GM23338 (cell line): Measurements from ENCODE around the gene DISP3. TPM values are rescaled to one million over a fixed set of nuclear protein-coding genes. Genes with fewer than 3 reads are reported as not detected.

Experiments used
- ATAC-seq: fragments of 200-7000 bp; cut with Tn5 transposase; 3 replicates; pipeline ENCODE4 v1.9.1; 2020
- DNase-seq: peaks from one replicate; pipeline ENCODE4 v3.0.0-alpha.2; 2015; ENCODE audit warnings: low spot score
- H2AFZ ChIP-seq: fragments of 200-600 bp; sonication (generic); 2 replicates; pipeline ENCODE4 v1.8.0; 2016; ENCODE audit warnings: antibody characterized with exemption, mild to moderate bottlenecking, moderate library complexity
- H3F3A ChIP-seq: fragments of 200-600 bp; sonication (generic); replicated peaks from 2 replicates; pipeline ENCODE4 v1.8.0; 2017; ENCODE audit warnings: antibody characterized with exemption, mixed run types, low read depth
- H3K27ac ChIP-seq: fragments of 200-600 bp; sonication (generic); 2 replicates; pipeline ENCODE4 v1.6.1; 2016; ENCODE audit warnings: low read depth
- H3K27me3 ChIP-seq: fragments of 200-600 bp; sonication (generic); 2 replicates; pipeline ENCODE4 v1.8.0; 2016; ENCODE audit warnings: mild to moderate bottlenecking, mixed run types, moderate library complexity; ENCODE audit not compliant: insufficient read depth
- H3K36me3 ChIP-seq: fragments of 200-600 bp; sonication (generic); 2 replicates; pipeline ENCODE4 v1.8.0; 2016; ENCODE audit warnings: mild to moderate bottlenecking; ENCODE audit not compliant: insufficient read depth
- H3K4me1 ChIP-seq: fragments of 200-600 bp; sonication (generic); 2 replicates; pipeline ENCODE4 v1.8.0; 2016; ENCODE audit warnings: mild to moderate bottlenecking, moderate library complexity; ENCODE audit not compliant: insufficient read depth
- H3K4me2 ChIP-seq: fragments of 200-600 bp; sonication (generic); 2 replicates; pipeline ENCODE4 v1.7.1; 2017; ENCODE audit warnings: mixed run types
- H3K4me3 ChIP-seq: fragments of 200-600 bp; sonication (generic); 2 replicates; pipeline ENCODE4 v1.6.1; 2016; ENCODE audit warnings: mixed run types
- H3K79me2 ChIP-seq: fragments of 200-600 bp; sonication (generic); replicated peaks from 2 replicates; pipeline ENCODE4 v1.8.0; 2017; ENCODE audit warnings: mild to moderate bottlenecking; ENCODE audit not compliant: insufficient read depth
- H3K9me2 ChIP-seq: fragments of 200-600 bp; sonication (generic); 2 replicates; pipeline ENCODE4 v1.8.0; 2017; ENCODE audit not compliant: insufficient read depth
- H4K20me1 ChIP-seq: fragments of 200-600 bp; sonication (generic); replicated peaks from 2 replicates; pipeline ENCODE4 v1.8.0; 2017; ENCODE audit warnings: mild to moderate bottlenecking; ENCODE audit not compliant: insufficient read depth
- H3K27ac Mint-ChIP-seq: 2 replicates; pipeline ENCODE4 v1.8.0; 2020; ENCODE audit warnings: inconsistent platforms, mild to moderate bottlenecking, moderate library complexity, mixed read lengths
- H3K27me3 Mint-ChIP-seq: 3 replicates; pipeline ENCODE4 v1.8.0; 2022; ENCODE audit warnings: low read depth, mild to moderate bottlenecking, moderate library complexity, mixed read lengths, inconsistent platforms; ENCODE audit not compliant: insufficient read depth, poor library complexity
- H3K36me3 Mint-ChIP-seq: 3 replicates; pipeline ENCODE4 v1.8.0; 2021; ENCODE audit warnings: low read depth, mild to moderate bottlenecking, inconsistent platforms, moderate library complexity, mixed read lengths
- H3K4me1 Mint-ChIP-seq: 3 replicates; pipeline ENCODE4 v1.8.0; 2020; ENCODE audit warnings: mild to moderate bottlenecking, inconsistent platforms, mixed read lengths
- H3K4me3 Mint-ChIP-seq: 3 replicates; pipeline ENCODE4 v1.8.0; 2021; ENCODE audit warnings: moderate library complexity, mild to moderate bottlenecking, inconsistent platforms, mixed read lengths
- H3K9me3 Mint-ChIP-seq: 3 replicates; pipeline ENCODE4 v1.8.0; 2020; ENCODE audit warnings: moderate library complexity, mild to moderate bottlenecking, inconsistent platforms, mixed read lengths
- CREB1 ChIP-seq: fragments of 250-450 bp; sonication (Bioruptor Pico); IDR thresholded peaks from 2 replicates; pipeline ENCODE4 v1.5.0; 2020; ENCODE audit warnings: low read depth, mild to moderate bottlenecking, moderate library complexity
- ETS1 ChIP-seq: IDR thresholded peaks from 2 replicates; pipeline ENCODE4 v1.6.1; 2016; ENCODE audit warnings: antibody characterized with exemption
- EZH2 ChIP-seq: fragments of 200-600 bp; sonication (generic); IDR thresholded peaks from one replicate; pipeline ENCODE4 v1.8.0; 2017; ENCODE audit warnings: antibody characterized with exemption, mild to moderate bottlenecking, low read depth; ENCODE audit not compliant: unreplicated experiment
- EZH2phosphoT487 ChIP-seq: fragments of 200-600 bp; sonication (generic); IDR thresholded peaks from one replicate; pipeline ENCODE4 v1.8.1; 2018; ENCODE audit warnings: antibody characterized with exemption; ENCODE audit not compliant: unreplicated experiment
- JUNB ChIP-seq: IDR thresholded peaks from one replicate; pipeline ENCODE4 v1.6.1; 2016; ENCODE audit warnings: antibody characterized with exemption; ENCODE audit not compliant: unreplicated experiment
- NANOG ChIP-seq: IDR thresholded peaks from 2 replicates; pipeline ENCODE4 v1.6.1; 2016; ENCODE audit warnings: antibody characterized with exemption, borderline replicate concordance
- POLR2AphosphoS5 ChIP-seq: IDR thresholded peaks from 2 replicates; pipeline ENCODE4 v1.6.1; 2016; ENCODE audit warnings: antibody characterized with exemption, low read depth
- STAT1 ChIP-seq: IDR thresholded peaks from one replicate; pipeline ENCODE4 v1.6.1; 2016; ENCODE audit warnings: antibody characterized with exemption; ENCODE audit not compliant: unreplicated experiment
- ZNF114 ChIP-seq: fragments of 250-450 bp; sonication (Bioruptor Pico); IDR thresholded peaks from 2 replicates; pipeline ENCODE4 v1.5.0; 2020; ENCODE audit warnings: mild to moderate bottlenecking, moderate library complexity
- ZNF462 ChIP-seq: fragments of 250-450 bp; sonication (Bioruptor Pico); IDR thresholded peaks from 2 replicates; pipeline ENCODE4 v1.5.0; 2020; ENCODE audit warnings: mild to moderate bottlenecking, moderate library complexity
- polyA plus RNA-seq: library from polyadenylated mRNA; unstranded; fragments of >200 nt; fragmentation: Nextera tagmentation; extraction: Ambion mirVana; gene quantifications from 2 replicates; pipeline ENCODE4 v1.2.1, GENCODE V29; 2016
- total RNA-seq: library from RNA; depleted of rRNA; stranded (reverse); fragments of >200 nt; shearing (Covaris generic); gene quantifications from 2 replicates; pipeline ENCODE4 v1.2.3, GENCODE V29; 2014

The DISP3 gene
- total and polyA plus RNA-seq, 2 experiments from 2014 or later: 3.2 to 11.1 TPM

- TF ChIP-seq ETS1 (no peak), STAT1 (no peak), ZNF114 (CRISPR knock-in tag) (no peak), JUNB (no peak), EZH2phosphoT487 (no peak), EZH2 (no peak), CREB1 (no peak), POLR2AphosphoS5 (no peak)
These were observed 40.7 kb downstream of the DISP3 start (continued) for GRCh38 chr1:11519629-11520031.

GRCh38 chr1:11520531-11521233 is 41.7 kb downstream of the DISP3 start:
- Histone ChIP-seq H3K4me1 (no peaks in the 10 kb centered on the region), H3K9me2 (no peaks in the 10 kb centered on the region), H2AFZ (no peak overlapping the region), H3K36me3 (no peaks in the 10 kb centered on the region; the same call in 1 of the 2 replicates), H3K4me2 (no peak overlapping the region), H3K27ac (no peak overlapping the region), H3K4me3 (no peak overlapping the region), H3K27me3 (no peaks in the 10 kb centered on the region), H3K79me2 (no peaks in the 10 kb centered on the region), H4K20me1 (no peaks in the 10 kb centered on the region), H3F3A (no peaks in the 10 kb centered on the region)
- Mint-ChIP-seq H3K9me3 (no peaks in the 10 kb centered on the region), H3K4me3 (no peak overlapping the region), H3K4me1 (peaks cover 4% of the 10 kb centered on the region; the same call in 1 of the 3 replicates), H3K27ac (no peak overlapping the region), H3K36me3 (peaks cover 14% of the 10 kb centered on the region; the same call in 2 of the 3 replicates), H3K27me3 (peaks cover 18% of the 10 kb centered on the region)
- ATAC-seq (peak; percentile 19; the same call in 2 of the 3 replicates), DNase-seq (no peak)
- TF ChIP-seq ETS1: no peak
- TF ChIP-seq NANOG: no peak
- no peak for TF ChIP-seq ZNF462 (CRISPR knock-in tag)
- no peak for TF ChIP-seq EZH2phosphoT487
- TF ChIP-seq POLR2AphosphoS5: no peak
